K562 (cell line): ENCODE data around the gene LMNB1.

ENCODE experiments used
- PCBP1 ChIP-seq: fragments of 200-400 bp; formaldehyde crosslinking; IDR thresholded peaks from 2 replicates; pipeline ENCODE4 v1.6.1; 2018; ENCODE audit warnings: mild to moderate bottlenecking, low read depth, low read length; ENCODE audit not compliant: poor library complexity, severe bottlenecking
- SETDB1 ChIP-seq: IDR thresholded peaks from one replicate; pipeline ENCODE4 v1.6.1; 2012; ENCODE audit warnings: low read length, control low read depth, inconsistent platforms

DNA sequence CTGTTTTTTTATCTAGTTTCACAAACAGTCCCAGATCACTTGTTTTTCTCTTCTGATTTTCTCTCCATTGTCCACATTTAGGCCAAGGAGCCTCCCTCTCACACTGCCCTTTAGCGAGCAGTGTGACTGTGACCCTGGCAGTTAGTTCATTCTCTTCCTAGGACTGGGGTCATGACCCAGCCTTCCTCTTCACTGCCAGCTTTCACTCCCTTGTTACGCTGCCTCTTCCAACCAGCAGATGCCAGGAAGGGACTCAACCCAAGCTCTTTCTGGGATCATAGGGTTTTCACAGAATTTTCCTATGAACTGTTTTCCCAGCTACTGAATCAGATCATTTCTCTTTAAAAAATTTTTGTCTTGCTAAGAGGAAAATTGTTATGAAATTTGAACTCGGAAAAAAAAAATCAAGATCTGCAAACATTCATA is 70.9 kb downstream of the LMNB1 start:
- TF ChIP-seq PCBP1 = no peak
- TF ChIP-seq SETDB1 = no peak
